HCT116 (cell line): ENCODE data around the gene PPIH.

Experiments used
- CTCF ChIP-seq, 3 experiments: fragments of 200-600 bp in 1 of 3; sonication (generic) in 1 of 3; IDR thresholded peaks in 2 of 3; conservative IDR thresholded peaks in 1 of 3; 2 replicates each; pipeline ENCODE4 v1.5.1; 2012 to 2017; ENCODE audit warnings: low read depth in 2 of 3, low read length in 2 of 3, antibody characterized with exemption in 1 of 3, borderline replicate concordance in 1 of 3, control low read depth in 1 of 3, mild to moderate bottlenecking in 1 of 3, mixed read lengths in 1 of 3, mixed run types in 1 of 3, moderate library complexity in 1 of 3; ENCODE audit not compliant: insufficient read depth in 1 of 3
- EZH2 ChIP-seq: fragments of 200-600 bp; sonication (generic); IDR thresholded peaks from 2 replicates; pipeline ENCODE4 v1.6.1; 2017; ENCODE audit warnings: antibody characterized with exemption, mixed run types
- FOSL1 ChIP-seq: IDR thresholded peaks from 2 replicates; pipeline ENCODE4 v1.6.1; 2012; ENCODE audit warnings: low read depth

DNA sequence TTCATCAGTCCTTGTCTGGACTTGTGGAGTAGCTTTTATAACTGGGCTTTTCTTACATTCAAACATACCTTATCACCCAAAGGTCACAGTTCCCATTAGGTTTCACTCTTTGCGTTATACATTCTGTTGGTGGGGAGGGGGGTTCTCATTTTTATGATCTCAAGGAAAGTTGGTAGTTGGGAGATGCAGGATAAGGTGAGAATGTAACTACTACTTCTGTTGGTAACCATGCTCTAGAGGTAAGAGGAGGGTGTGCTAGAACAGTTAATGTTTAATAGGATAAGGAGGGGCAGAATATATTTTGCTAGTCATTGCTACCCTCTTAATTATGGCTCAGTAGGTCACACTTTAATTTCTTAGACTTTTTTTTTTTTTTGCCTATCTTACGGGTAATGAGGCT is 34.7 kb downstream of the PPIH start:
- TF ChIP-seq EZH2: no peak
- no peak for TF ChIP-seq CTCF (IDR thresholded peaks at IDR 0.05 in 2 of 3, conservative IDR thresholded peaks at IDR 0.05 in 1 of 3; ENCODE audit: borderline replicate concordance in 1 of 3, insufficient read depth in 1 of 3, low read depth in 2 of 3, low read length in 2 of 3)
- no peak for TF ChIP-seq FOSL1
